Psoas muscle (tissue), 8 donors: ENCODE measurements around the gene CDT1. TPM values are rescaled to one million over a fixed set of nuclear protein-coding genes. Genes with fewer than 3 reads are reported as not detected.

Experiments used
- ATAC-seq, 4 donors: fragments of 200-7000 bp; cut with Tn5 transposase; one replicate each; pipeline ENCODE4 v1.9.1; 2020; ENCODE audit warnings: moderate library complexity in 3 of 4, mild to moderate bottlenecking in 2 of 4
- DNase-seq, 2 donors: peaks; one replicate each; pipeline ENCODE4 v3.0.0-alpha.2; 2020
- H3K27ac ChIP-seq: fragments of 200-600 bp; one replicate; pipeline ENCODE4 v1.8.0; 2022
- H3K27me3 ChIP-seq, 3 donors: fragments of 200-600 bp in 1 of 3; one replicate each; pipeline versions ENCODE4 v1.6.1 to v1.8.0; 2013 to 2022; ENCODE audit warnings: low read length in 2 of 3, mild to moderate bottlenecking in 2 of 3, moderate library complexity in 1 of 3; ENCODE audit not compliant: insufficient read depth in 3 of 3
- H3K36me3 ChIP-seq, 2 donors: fragments of 200-600 bp in 1 of 2; one replicate each; pipeline versions ENCODE4 v1.6.1 to v1.8.0; 2013 to 2022; ENCODE audit warnings: low read depth in 1 of 2, mild to moderate bottlenecking in 1 of 2, moderate library complexity in 1 of 2; ENCODE audit not compliant: insufficient read depth in 1 of 2
- H3K4me1 ChIP-seq: fragments of 200-600 bp; one replicate; pipeline ENCODE4 v1.8.0; 2022
- H3K4me3 ChIP-seq: fragments of 200-600 bp; one replicate; pipeline ENCODE4 v1.8.0; 2022; ENCODE audit warnings: mild to moderate bottlenecking
- H3K9me3 ChIP-seq: fragments of 200-600 bp; one replicate; pipeline ENCODE4 v1.8.0; 2022
- WGBS, 3 donors: extraction: QIAGEN DNeasy Blood & Tissue Kit; methylation state at CpG; one replicate each; pipeline versions ENCODE4 v1.1.6 to v1.1.7; 2013; 5-methylcytosine and 5-hydroxymethylcytosine counted together
- intact Hi-C, 2 donors: fragments of 100-400 bp; cut with DNase I; formaldehyde crosslinking; loops; one replicate each; pipeline versions ENCODE4 v1.11.0 to v1.14.2; 2022
- polyA plus RNA-seq, 3 donors: library from polyadenylated mRNA; stranded (reverse); fragments of 200-250 nt; gene quantifications; one replicate each; pipeline ENCODE4 v1.2.3, GENCODE V29; 2013
- total RNA-seq, 4 donors: library from RNA; stranded (reverse); fragmentation: NEBNext Ultra II Directional in 2 of 4; extraction: Animal tissue kit (Norgen Biotek cat#: 25700) in 2 of 4; gene quantifications; one replicate each; pipeline versions ENCODE4 v1.2.1 to v1.2.4, GENCODE V29; 2021 to 2023
- TF ChIP-seq, protein P1 (sequence below): fragments of 200-600 bp; IDR thresholded peaks from one replicate; pipeline ENCODE4 v1.8.0; 2022; ENCODE audit warnings: antibody characterized with exemption
- donor health status: healthy with polysubstance abuse.
- donor health status: DM: no; HTN: no; CAD: no; lungs with moderate emphysema.
- donor health status: Bipolar disorder and iron deficiency.
- donor health status: healthy.
- donor health status: DM: yes; HTN: yes; CAD: no.
- donor health status: DM: no; HTN: no; CAD: no.
- donor health status: DM: no; HTN: no; CAD: no.
- donor health status: DM: yes; HTN: yes; CAD: no.

CDT1 gene
- total and polyA plus RNA-seq, 7 donors = 0.03 to 0.59 (median 0.15) TPM; not detected in 1

DNA sequence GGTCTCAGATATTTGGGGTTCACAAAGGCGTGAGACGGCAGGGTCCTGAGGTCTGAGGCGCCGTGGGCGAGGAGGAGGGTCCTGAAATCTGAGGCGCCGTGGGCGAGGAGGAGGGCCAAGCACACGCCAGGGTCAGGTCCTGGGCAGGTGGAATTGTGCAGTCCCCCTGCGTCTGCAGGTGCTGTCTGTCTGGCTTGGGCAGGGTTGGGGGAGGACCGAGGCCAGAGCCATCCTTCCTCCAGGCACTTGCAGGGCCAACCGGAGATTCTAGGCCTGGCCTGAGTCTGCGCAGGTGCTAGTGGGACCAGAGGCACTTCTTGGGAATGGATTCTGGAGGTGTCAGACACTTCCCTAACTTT, 10.5 kb downstream of the CDT1 start:
- no peaks in the 10 kb centered on the region for H3K27me3 ChIP-seq
- DNase-seq = no peak
- intact Hi-C loops = loop anchor here (5.0 to 10.0 kb wide), 5 partner anchors 43 to 403 kb away; partner anchors contain the start of genes ACSF3 (in 2 of the 2), GALNS (in 1 of the 2), TRAPPC2L (in 1 of the 2) and ZNF778 (in 1 of the 2)
- ATAC-seq = no peak
- H3K4me3 ChIP-seq = no peak overlapping the region
- WGBS, 3 donors = 86 to 88% (median 87%) methylated on average over 13 of the region's 13 CpGs
- TF ChIP-seq, protein P1, sequence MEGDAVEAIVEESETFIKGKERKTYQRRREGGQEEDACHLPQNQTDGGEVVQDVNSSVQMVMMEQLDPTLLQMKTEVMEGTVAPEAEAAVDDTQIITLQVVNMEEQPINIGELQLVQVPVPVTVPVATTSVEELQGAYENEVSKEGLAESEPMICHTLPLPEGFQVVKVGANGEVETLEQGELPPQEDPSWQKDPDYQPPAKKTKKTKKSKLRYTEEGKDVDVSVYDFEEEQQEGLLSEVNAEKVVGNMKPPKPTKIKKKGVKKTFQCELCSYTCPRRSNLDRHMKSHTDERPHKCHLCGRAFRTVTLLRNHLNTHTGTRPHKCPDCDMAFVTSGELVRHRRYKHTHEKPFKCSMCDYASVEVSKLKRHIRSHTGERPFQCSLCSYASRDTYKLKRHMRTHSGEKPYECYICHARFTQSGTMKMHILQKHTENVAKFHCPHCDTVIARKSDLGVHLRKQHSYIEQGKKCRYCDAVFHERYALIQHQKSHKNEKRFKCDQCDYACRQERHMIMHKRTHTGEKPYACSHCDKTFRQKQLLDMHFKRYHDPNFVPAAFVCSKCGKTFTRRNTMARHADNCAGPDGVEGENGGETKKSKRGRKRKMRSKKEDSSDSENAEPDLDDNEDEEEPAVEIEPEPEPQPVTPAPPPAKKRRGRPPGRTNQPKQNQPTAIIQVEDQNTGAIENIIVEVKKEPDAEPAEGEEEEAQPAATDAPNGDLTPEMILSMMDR = no peak
- H3K36me3 ChIP-seq = peaks cover 6 to 12% of the 10 kb centered on the region in 2 donors
- H3K27ac ChIP-seq = no peak overlapping the region
- no peaks in the 10 kb centered on the region for H3K9me3 ChIP-seq
- peaks cover 13% of the 10 kb centered on the region for H3K4me1 ChIP-seq

GRCh38 chr16:88815227-88815626, 11.6 kb downstream of the CDT1 start:
- TF ChIP-seq, protein P1 = no peak
- H3K27me3 ChIP-seq = no peaks in the 10 kb centered on the region
- H3K27ac ChIP-seq = no peak overlapping the region
- no peak overlapping the region for H3K4me3 ChIP-seq
- ATAC-seq = no peak
- H3K4me1 ChIP-seq = peaks cover 9% of the 10 kb centered on the region
- 80 to 84% (median 82%) methylated on average over 10 of the region's 10 CpGs for WGBS, 3 donors
- intact Hi-C loops = loop anchor here (5.0 to 10.0 kb wide), 3 partner anchors 100 to 352 kb away; partner anchors contain the start of gene ACSF3 (in 1 of the 2)
- H3K9me3 ChIP-seq = no peaks in the 10 kb centered on the region
- no peak for DNase-seq
- H3K36me3 ChIP-seq = peaks cover under 1 to 1% of the 10 kb centered on the region in 2 donors

GRCh38 chr16:88815901-88816589, 12.5 kb downstream of the CDT1 start:
- DNase-seq (no peak), ATAC-seq (peak; percentile 31 to 48 (median 35))
- intact Hi-C loops = loop anchor here (2.0 to 10.0 kb wide), 5 partner anchors 99 to 351 kb away; partner anchors contain the start of gene ACSF3 (in 1 of the 2)
- Histone ChIP-seq H3K27ac (no peak overlapping the region), H3K36me3 (no peaks in the 10 kb centered on the region), H3K27me3 (no peaks in the 10 kb centered on the region), H3K4me1 (peaks cover 2% of the 10 kb centered on the region), H3K9me3 (no peaks in the 10 kb centered on the region), H3K4me3 (no peak overlapping the region)
- TF ChIP-seq, protein P1 = peak; percentile 85
- 44 to 51% (median 44%) methylated on average over 15 to 19 of the region's 19 CpGs for WGBS, 3 donors

DNA sequence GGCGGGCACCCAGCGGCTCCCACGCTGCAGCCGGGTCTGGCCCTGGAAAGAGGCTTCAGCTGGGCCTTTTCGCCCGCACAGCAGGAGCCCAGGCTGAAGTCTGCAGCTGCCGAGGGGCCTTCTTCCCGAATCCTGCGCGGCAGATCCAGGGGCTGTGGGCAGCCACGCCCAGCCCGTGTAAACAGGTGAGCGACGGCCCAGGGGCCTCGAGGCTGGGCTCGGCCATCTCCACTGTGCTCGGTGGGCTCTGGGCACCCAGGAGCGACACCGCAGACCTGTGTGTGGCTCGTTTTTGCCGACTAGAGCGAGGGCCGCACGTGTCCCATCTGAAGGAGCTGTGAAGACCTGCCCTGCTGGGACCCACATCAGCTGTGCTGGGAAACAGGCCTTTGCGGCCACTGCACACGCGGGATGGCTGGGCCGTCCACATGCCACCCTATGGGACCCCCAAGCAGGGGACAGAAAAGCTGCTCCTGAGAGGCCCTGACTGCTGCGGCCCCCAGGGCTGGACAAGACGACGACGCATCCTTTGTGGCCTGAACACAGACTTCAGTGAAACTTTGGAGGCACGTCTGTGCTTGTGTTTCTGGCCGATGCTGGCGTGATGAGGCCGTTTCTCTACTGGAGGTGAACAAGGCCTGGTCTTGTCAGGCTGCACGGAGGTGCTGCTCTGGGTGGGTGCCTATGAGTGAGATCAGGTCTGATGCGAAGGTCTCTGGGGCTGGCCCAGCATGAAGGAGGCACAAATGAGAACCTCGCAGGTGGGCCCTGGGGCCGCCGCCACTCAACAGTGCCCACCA, 13.3 kb downstream of the CDT1 start:
- intact Hi-C loops = loop anchor here (2.0 to 10.0 kb wide), 5 partner anchors 98 to 350 kb away; partner anchors contain the start of gene ACSF3 (in 1 of the 2)
- TF ChIP-seq, protein P1 = no peak
- Histone ChIP-seq H3K27ac (no peak overlapping the region), H3K36me3 (peaks cover 0 to under 1% of the 10 kb centered on the region in 2 donors), H3K27me3 (no peaks in the 10 kb centered on the region), H3K4me1 (no peaks in the 10 kb centered on the region), H3K9me3 (no peaks in the 10 kb centered on the region), H3K4me3 (no peak overlapping the region)
- DNase-seq (no peak), ATAC-seq (no peak)
- 87 to 92% (median 88%) methylated on average over 38 to 41 of the region's 41 CpGs for WGBS, 3 donors
